Astrocyte (in vitro differentiated cells and primary cell): ENCODE measurements around the gene DHH.

Experiments used
- EZH2 ChIP-seq: IDR thresholded peaks from 2 replicates; pipeline ENCODE4 v1.6.1; 2012; ENCODE audit warnings: mild to moderate bottlenecking, low read length, inconsistent platforms; ENCODE audit not compliant: insufficient read depth
- TF ChIP-seq, protein P1 (sequence below): IDR thresholded peaks from 2 replicates; pipeline ENCODE4 v1.5.1; 2011; ENCODE audit warnings: low read depth, mild to moderate bottlenecking, inconsistent platforms, low read length, moderate library complexity; ENCODE audit not compliant: insufficient read depth

DNA sequence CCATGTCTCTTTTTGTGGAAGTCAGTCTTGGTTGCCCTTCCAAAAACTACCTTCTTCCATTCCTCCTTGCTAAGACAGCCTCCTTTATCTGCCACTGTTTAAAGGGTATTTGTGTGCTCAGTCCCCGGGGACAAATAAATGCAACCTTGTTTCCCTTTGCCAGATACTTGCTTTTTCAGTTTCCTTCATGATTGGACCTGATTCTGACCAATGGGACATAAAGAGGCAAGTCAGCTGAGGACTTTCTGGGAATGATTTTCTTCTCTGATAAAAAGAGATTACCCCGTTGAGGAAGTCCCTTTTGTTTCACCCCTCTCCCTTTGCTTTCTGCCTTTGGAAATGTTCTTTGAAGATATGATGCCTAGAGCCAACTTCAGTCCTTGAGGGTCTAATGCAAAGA, 44.0 kb upstream of the DHH start:
- TF ChIP-seq, protein P1, sequence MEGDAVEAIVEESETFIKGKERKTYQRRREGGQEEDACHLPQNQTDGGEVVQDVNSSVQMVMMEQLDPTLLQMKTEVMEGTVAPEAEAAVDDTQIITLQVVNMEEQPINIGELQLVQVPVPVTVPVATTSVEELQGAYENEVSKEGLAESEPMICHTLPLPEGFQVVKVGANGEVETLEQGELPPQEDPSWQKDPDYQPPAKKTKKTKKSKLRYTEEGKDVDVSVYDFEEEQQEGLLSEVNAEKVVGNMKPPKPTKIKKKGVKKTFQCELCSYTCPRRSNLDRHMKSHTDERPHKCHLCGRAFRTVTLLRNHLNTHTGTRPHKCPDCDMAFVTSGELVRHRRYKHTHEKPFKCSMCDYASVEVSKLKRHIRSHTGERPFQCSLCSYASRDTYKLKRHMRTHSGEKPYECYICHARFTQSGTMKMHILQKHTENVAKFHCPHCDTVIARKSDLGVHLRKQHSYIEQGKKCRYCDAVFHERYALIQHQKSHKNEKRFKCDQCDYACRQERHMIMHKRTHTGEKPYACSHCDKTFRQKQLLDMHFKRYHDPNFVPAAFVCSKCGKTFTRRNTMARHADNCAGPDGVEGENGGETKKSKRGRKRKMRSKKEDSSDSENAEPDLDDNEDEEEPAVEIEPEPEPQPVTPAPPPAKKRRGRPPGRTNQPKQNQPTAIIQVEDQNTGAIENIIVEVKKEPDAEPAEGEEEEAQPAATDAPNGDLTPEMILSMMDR, result no peak
- no peak for TF ChIP-seq EZH2
